Fibroblast of skin of right biceps (primary cell): ENCODE data around the gene NTNG1.

Experiments used
- DNase-seq: peaks from one replicate; pipeline ENCODE4 v3.0.0-alpha.2; 2013

NTNG1 gene

GRCh38 chr1:107419003-107419402 is 278.2 kb downstream of the NTNG1 start:
- DNase-seq: no peak

GRCh38 chr1:107422901-107423300 is 282.1 kb downstream of the NTNG1 start:
- no peak for DNase-seq

- DNase-seq: peak; percentile 35
Measured at GRCh38 chr1:107430540-107431228, 289.8 kb downstream of the NTNG1 start.

- DNase-seq: no peak
Measured at GRCh38 chr1:107432108-107432507, 291.3 kb downstream of the NTNG1 start.

GRCh38 chr1:107433068-107433467 is 292.2 kb downstream of the NTNG1 start:
- DNase-seq: no peak

GRCh38 chr1:107433635-107434360 is 293.0 kb downstream of the NTNG1 start:
- no peak for DNase-seq

GRCh38 chr1:107434361-107434693 is 293.5 kb downstream of the NTNG1 start:
- DNase-seq: no peak

- DNase-seq: no peak
Measured at GRCh38 chr1:107436552-107437241, 295.9 kb downstream of the NTNG1 start.

- DNase-seq: no peak
Measured at GRCh38 chr1:107439567-107439966, 298.7 kb downstream of the NTNG1 start.

- DNase-seq: no peak
Measured at GRCh38 chr1:107442551-107442950, 301.7 kb downstream of the NTNG1 start.

- DNase-seq: no peak
Measured at GRCh38 chr1:107443027-107443426, 302.2 kb downstream of the NTNG1 start.

- no peak for DNase-seq
Measured at GRCh38 chr1:107443860-107444259, 303.0 kb downstream of the NTNG1 start.

GRCh38 chr1:107444302-107444701 is 303.5 kb downstream of the NTNG1 start:
- DNase-seq: no peak

GRCh38 chr1:107449326-107449725 is 308.5 kb downstream of the NTNG1 start:
- no peak for DNase-seq

GRCh38 chr1:107450899-107451664 is 310.2 kb downstream of the NTNG1 start:
- DNase-seq: no peak

- no peak for DNase-seq
Measured at GRCh38 chr1:107451715-107452114, 310.9 kb downstream of the NTNG1 start.

GRCh38 chr1:107454791-107455190 is 314.0 kb downstream of the NTNG1 start:
- DNase-seq: no peak

GRCh38 chr1:107457989-107458388 is 317.1 kb downstream of the NTNG1 start:
- no peak for DNase-seq

GRCh38 chr1:107459204-107459904 is 318.5 kb downstream of the NTNG1 start:
- no peak for DNase-seq

GRCh38 chr1:107460035-107460434 is 319.2 kb downstream of the NTNG1 start:
- DNase-seq: no peak

GRCh38 chr1:107464827-107465226 is 324.0 kb downstream of the NTNG1 start:
- DNase-seq: no peak

GRCh38 chr1:107467286-107467685 is 326.4 kb downstream of the NTNG1 start:
- no peak for DNase-seq

GRCh38 chr1:107467811-107468210 is 327.0 kb downstream of the NTNG1 start:
- no peak for DNase-seq
